Measurements from ENCODE around the gene PARM1. TPM values are rescaled to one million over a fixed set of nuclear protein-coding genes. Genes with fewer than 3 reads are reported as not detected.

PARM1 gene
- total RNA-seq, 1 donor from 2014 or later = 29.5 TPM

- no peak for DNase-seq
These were observed 9.5 kb downstream of the PARM1 start for GRCh38 chr4:74942251-74942917.

DNA sequence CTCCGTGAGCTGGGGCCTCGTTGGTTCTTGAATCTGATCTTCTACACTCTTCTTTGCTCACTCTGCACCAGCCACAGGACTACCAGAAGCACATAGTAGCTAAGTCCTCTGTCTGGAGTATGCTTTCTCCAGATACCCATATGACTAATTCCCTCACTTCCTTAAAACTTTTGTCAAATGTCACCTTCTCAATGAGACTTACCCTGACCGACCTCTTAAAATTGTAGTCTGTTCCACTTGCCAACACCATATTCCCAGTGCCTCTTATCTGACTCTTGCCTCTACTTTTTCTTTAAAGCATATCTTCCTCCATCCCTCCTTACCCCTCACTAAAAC is 10.0 kb downstream of the PARM1 start:
- no peak for DNase-seq

GRCh38 chr4:74944354-74944793 is 11.5 kb downstream of the PARM1 start:
- no peak for DNase-seq

DNA sequence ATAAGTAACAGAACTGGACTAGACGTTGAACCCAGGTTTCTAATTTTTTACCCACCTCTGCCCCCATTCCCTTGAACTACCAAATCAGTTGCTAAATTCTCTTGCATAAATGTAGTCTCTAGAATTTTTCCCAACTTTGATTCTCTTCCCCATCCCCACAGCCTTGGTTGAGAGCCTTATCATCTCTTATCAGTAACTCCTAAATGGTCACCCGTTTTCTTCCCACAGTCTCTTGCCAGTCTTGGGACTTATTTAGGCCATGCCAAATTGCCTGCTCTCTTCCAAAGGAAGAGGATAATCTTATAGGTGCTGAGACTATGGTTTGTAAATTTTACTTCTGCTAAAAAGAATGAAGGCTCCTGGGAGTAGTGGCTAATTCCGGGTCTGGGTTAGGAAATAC is 13.3 kb downstream of the PARM1 start:
- no peak for DNase-seq

- no peak for DNase-seq
These were observed 14.9 kb downstream of the PARM1 start for GRCh38 chr4:74947798-74948197.

DNA sequence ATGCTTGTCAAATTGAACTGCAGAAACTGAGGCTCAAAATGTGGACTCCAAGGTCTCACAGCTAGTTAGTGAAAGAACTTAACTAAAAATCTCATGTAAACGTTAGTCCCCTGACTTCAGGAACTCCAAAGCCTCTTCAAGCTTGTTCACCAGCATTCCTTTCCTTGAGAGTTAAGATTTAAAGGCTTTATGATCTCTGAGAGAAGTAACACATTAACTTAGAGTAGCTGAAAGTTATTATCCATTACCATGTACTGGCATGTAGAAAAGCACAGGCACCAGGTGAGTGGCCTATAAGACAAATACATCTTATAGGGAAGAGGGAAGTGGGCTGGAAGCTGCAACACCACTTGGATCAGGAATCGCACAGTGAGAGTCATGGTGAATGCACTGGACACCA is 15.3 kb downstream of the PARM1 start:
- no peak for DNase-seq

DNA sequence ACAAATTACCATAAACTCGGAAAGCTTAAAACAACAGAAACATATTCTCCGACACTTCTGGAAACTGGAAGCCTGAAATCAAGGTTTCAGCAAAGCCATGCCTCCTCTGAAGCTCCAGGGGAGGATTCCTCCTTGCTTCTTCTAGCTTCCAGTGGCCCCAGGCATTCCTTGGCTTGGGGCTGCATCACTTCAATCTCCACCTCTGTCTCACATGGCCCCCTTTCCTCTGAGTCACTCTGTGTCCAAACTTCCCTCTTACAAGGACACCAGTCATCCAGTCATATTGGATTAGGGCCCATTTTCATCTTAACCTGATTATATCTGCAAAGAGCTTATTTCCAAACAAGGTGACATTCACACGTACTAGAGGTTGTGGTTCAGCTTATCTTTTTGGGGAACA is 17.3 kb downstream of the PARM1 start:
- no peak for DNase-seq

GRCh38 chr4:74950882-74951281 is 18.0 kb downstream of the PARM1 start:
- no peak for DNase-seq

DNA sequence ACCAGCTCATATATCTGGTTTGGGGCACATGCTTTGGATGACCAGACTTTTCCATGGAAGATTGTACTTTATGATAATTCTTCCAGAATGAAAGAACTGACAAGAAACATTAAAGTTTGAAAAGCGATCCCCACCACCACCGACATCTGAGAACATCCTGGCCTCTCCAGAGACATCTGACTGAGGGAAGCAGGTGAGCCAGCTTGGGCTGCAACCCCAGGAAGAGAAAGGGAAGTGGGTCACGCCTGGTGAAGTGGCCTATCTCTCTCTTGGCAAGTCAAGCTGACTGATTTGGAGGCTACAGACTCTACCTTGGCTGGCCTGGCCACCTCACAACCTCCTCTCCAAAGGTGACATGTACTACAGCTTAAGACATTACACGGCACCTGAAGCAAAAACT is 20.7 kb downstream of the PARM1 start:
- peak; percentile 71 for DNase-seq

DNA sequence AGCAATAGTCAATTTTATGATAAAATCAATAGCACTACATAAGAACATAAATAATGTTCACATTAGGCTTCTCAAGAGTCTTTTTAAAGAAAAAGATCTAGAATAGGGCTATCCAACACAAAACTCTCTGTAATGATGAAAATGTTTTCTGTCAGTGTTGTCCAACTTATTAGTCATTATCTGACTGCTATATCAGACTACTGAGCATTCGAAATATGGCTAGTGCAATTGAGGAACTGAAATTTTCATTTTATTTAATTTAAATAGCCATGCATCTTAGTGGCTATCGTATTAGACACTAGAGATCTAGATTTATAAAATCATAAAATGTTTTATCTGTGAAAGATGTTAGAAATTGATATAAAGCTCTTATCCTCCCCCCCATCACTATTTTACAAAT is 26.0 kb downstream of the PARM1 start:
- DNase-seq = no peak

DNA sequence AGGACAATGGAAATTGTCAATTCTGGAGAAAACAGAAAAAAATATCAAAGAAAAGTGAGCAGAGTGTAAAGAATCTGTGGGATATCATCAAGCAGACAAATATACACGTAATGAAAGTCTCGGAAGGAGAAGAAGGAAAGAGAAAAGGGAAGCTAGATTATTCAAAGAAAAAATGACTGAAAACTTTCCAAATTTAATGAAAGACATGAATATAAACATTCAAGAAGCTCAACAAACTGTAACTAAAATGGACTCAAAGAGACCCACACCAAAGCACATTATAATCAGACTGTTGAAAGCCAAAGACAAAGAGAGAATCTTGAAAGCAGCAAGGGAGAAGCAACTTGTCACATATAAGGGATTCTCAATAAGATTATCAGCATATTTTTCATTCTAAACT is 28.3 kb downstream of the PARM1 start:
- DNase-seq = no peak

DNA sequence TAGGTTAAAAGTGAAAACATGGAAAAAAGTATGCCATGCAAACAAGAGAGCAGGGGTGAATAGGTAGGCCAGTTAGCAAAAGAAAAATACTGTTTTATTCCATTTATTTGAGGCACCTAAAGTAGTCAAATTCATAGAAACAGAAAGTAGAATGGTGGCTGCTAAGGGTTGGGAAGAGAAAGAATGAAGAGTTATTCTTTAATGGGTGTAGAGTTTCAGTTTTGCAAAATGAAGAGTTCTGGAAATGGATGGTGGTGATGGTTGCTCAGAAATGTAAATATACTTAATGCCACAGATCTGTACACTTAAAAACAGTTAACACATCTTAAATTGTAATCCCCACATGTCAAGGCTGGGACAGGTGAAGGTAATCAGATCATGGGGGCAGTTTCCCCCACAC is 29.7 kb downstream of the PARM1 start:
- no peak for DNase-seq

GRCh38 chr4:74964311-74964710 is 31.4 kb downstream of the PARM1 start:
- DNase-seq = no peak

- DNase-seq = no peak
These were observed 34.4 kb downstream of the PARM1 start for GRCh38 chr4:74967324-74967723.

- DNase-seq = no peak
These were observed 35.7 kb downstream of the PARM1 start for GRCh38 chr4:74968456-74969164.

DNA sequence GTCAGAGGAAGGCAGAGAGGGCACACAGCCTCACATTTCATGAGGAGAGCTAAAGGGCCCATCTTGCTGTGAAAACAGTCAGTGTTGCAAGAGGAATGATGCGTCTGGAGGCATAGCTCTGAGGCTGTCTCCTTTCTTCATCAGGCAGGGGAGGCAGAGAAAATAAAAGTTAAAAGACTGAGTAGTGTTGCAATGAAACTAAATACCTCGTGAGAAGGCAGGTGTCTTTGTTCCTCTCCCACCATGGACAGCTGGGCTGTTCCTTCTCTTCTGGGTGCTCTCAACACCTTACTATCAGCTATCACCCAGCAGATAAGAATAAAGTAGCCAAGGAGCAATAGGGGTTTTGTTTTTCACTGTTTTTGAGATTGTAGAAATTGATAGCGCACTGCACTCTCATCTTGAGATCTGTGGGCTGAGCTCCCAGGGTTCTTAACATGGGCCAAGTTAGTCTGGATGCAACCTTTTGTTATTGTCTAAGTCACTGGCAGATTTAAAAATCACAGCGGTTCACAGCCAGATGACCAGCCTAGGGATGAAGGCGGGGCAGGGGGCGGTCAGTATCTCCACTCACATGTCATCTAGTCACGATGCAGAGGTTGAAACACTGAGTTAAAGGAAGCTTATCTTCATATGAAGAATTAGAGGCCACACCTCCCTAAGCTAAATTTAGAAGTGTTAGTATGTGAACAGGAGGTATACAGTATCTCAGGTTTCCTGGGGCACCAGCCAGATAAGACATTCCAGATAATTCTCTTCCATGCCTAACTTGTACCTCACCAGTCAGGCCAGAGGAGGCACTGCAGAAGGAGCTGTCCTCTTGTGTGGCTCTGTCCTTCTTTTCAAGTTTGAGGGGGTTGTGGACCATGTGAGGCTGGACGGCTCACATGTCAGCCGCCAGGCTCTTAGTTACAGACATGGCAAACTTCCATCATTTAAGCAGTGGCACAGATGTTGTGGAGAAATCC is 36.9 kb downstream of the PARM1 start:
- DNase-seq = peak; percentile 90

DNA sequence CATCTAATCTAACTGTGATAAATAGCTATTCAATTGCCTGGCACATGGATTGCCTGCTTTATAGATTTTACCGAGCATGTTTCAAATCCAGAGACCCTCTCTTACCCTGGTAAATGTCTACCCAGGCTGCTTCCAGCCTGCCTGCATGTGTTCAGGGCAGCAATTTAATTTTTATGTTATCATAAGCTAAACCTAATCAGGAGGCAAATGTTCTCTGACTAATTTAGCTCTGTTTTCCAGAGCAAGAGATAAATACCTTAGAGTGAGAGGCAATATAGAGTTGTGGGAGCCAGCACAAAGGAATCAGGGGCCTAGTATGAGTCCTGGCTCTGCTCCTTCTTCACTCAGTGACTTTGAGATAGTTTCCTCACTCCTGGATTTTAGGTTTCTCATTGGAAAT is 37.7 kb downstream of the PARM1 start:
- no peak for DNase-seq

- no peak for DNase-seq
These were observed 38.9 kb downstream of the PARM1 start for GRCh38 chr4:74971862-74972261.

GRCh38 chr4:74975082-74975481 is 42.2 kb downstream of the PARM1 start:
- DNase-seq = no peak

DNA sequence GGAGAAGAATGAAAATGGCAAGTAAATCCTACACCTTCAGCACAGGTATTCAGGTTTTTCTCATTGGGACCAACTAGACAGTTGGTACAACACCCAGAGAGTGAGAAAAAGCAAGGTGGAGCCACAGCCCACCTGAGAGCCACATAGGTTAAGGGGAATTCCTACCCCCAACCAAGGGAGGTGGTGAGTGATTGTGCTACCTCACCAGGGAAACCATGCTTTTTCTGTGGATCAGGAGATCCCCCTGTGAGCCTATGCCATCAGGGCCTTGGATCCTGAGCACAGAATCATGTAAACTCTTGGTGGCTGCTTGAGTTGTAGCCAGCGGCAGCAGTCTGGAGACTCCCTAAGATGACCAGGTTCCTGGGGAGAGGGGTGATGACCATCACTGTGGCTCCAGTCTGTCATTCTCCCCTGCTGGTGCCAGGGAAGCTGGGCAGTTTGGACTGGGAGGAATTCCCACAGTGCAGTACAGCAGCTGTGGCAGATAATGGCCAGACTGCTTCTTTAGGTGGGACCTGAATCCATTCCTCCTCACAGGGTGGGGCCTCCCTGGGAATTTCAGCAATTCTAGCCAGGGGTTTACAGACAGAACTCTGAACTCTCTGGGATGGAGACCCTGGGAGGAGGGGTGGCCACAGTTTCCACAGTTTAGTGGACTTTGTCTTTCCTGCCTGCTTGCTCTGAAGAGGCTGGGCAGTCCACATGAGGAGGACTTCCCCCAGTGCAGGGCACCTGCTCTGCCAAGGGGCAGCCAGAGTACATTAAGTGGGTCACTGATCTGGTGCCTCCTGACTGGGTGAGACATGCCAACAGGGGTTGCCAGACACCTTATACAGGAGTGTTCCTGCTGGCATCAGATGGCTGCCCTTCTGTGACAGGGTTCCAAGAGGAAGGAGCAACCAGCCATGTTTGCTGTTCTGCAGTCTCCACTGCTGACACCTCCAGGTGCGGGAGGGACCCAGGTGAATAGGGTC is 43.2 kb downstream of the PARM1 start:
- no peak for DNase-seq

GRCh38 chr4:74982546-74983252 is 49.8 kb downstream of the PARM1 start:
- no peak for DNase-seq

Data from tongue (tissue), 2 donors.